B cell (primary cell): ENCODE results near the gene ACBD3. TPM values are rescaled to one million over a fixed set of nuclear protein-coding genes. Genes with fewer than 3 reads are reported as not detected.

Source experiments
- ATAC-seq: fragments of 200-7000 bp; cut with Tn5 transposase; one replicate; pipeline ENCODE4 v1.10.0; 2021; ENCODE audit warnings: low read depth, mild to moderate bottlenecking, moderate number of reproducible peaks, moderate library complexity
- CTCF ChIA-PET: fragments of 350-600 bp; sonication (Branson Sonifier 250); formaldehyde crosslinking; loops from one replicate; lab custom pipeline; 2021; ENCODE audit warnings: antibody characterized with exemption, inconsistent platforms; lab: Charles Lee
- POLR2A ChIA-PET: fragments of 350-600 bp; sonication (Branson Sonifier 250); formaldehyde crosslinking; loops from one replicate; lab custom pipeline; 2021; ENCODE audit warnings: antibody characterized with exemption; lab: Charles Lee
- DNase-seq: peaks from one replicate; pipeline ENCODE4 v3.0.0; 2013
- H2AFZ ChIP-seq: 2 replicates; pipeline ENCODE4 v1.6.1; 2012; ENCODE audit warnings: mild to moderate bottlenecking, low read depth, low read length; ENCODE audit not compliant: insufficient read depth, poor library complexity, severe bottlenecking
- H3K27ac ChIP-seq, 2 donors: 1 replicate in 1 of 2; 2 replicates in 1 of 2; pipeline ENCODE4 v1.5.1; 2012 to 2013; ENCODE audit warnings: low read length in 2 of 2, mild to moderate bottlenecking in 2 of 2, moderate library complexity in 1 of 2
- H3K27me3 ChIP-seq, 4 experiments: fragments of 200-600 bp in 1 of 4; sonication (generic) in 1 of 4; replicated peaks in 1 of 4; 1 replicate in 2 of 4; 2 replicates in 2 of 4; pipeline versions ENCODE4 v1.6.1 to v1.7.0; 2013 to 2016; ENCODE audit warnings: low read length in 3 of 4, mild to moderate bottlenecking in 2 of 4, mixed read lengths in 1 of 4, moderate library complexity in 1 of 4; ENCODE audit not compliant: insufficient read depth in 4 of 4, control insufficient read depth in 3 of 4; ENCODE audit errors: control extremely low read depth in 1 of 4
- H3K36me3 ChIP-seq, 2 experiments: replicated peaks in 1 of 2; 1 replicate in 1 of 2; 2 replicates in 1 of 2; pipeline versions ENCODE4 v1.6.1 to v1.7.1; 2013; ENCODE audit warnings: low read length in 1 of 2; ENCODE audit not compliant: insufficient read depth in 2 of 2, control insufficient read depth in 1 of 2; ENCODE audit errors: control extremely low read depth in 1 of 2, extremely low read depth in 1 of 2
- H3K4me1 ChIP-seq, 2 donors: fragments of 200-600 bp in 1 of 2; sonication (generic) in 1 of 2; 1 replicate in 1 of 2; 2 replicates in 1 of 2; pipeline versions ENCODE4 v1.5.1 to v1.6.1; 2013 to 2017; ENCODE audit warnings: low read length in 2 of 2; ENCODE audit not compliant: control insufficient read depth in 2 of 2, insufficient read depth in 2 of 2
- H3K4me2 ChIP-seq: replicated peaks from 2 replicates; pipeline ENCODE3; 2012; ENCODE audit warnings: mild to moderate bottlenecking, low read depth, low read length; ENCODE audit not compliant: poor library complexity, severe bottlenecking
- H3K4me3 ChIP-seq, 5 experiments: fragments of 200-600 bp in 1 of 5; sonication (generic) in 1 of 5; 1 replicate in 3 of 5; 2 replicates in 2 of 5; pipeline versions ENCODE4 v1.5.1 to v1.7.0; 2011 to 2016; ENCODE audit warnings: low read length in 4 of 5, mild to moderate bottlenecking in 4 of 5, low read depth in 2 of 5, control low read depth in 1 of 5, moderate library complexity in 1 of 5; ENCODE audit not compliant: insufficient read depth in 1 of 5; ENCODE audit errors: control extremely low read depth in 1 of 5, extremely low read depth in 1 of 5
- H3K79me2 ChIP-seq: fragments of 200-600 bp; sonication (generic); one replicate; pipeline ENCODE4 v1.6.0; 2016; ENCODE audit warnings: low read length; ENCODE audit not compliant: control insufficient read depth, insufficient read depth
- H3K9ac ChIP-seq: fragments of 200-600 bp; sonication (generic); 2 replicates; pipeline ENCODE4 v1.6.1; 2017; ENCODE audit warnings: mild to moderate bottlenecking, low read length, moderate library complexity
- H3K9me3 ChIP-seq, 3 donors: one replicate each; pipeline versions ENCODE4 v1.6.1 to v1.7.1; 2013; ENCODE audit warnings: low read length in 2 of 3; ENCODE audit not compliant: control insufficient read depth in 2 of 3, insufficient read depth in 1 of 3; ENCODE audit errors: control extremely low read depth in 1 of 3
- H4K20me1 ChIP-seq: 2 replicates; pipeline ENCODE4 v1.6.0; 2012; ENCODE audit warnings: mild to moderate bottlenecking, low read length; ENCODE audit not compliant: insufficient read depth, control insufficient read depth, poor library complexity, severe bottlenecking
- H3K27ac Mint-ChIP-seq: one replicate; pipeline ENCODE4 v1.8.0; 2021; ENCODE audit warnings: mixed read lengths
- H3K27me3 Mint-ChIP-seq: one replicate; pipeline ENCODE4 v1.8.0; 2021; ENCODE audit warnings: mixed read lengths
- H3K4me1 Mint-ChIP-seq: one replicate; pipeline ENCODE4 v1.8.0; 2021; ENCODE audit warnings: mixed read lengths
- H3K4me3 Mint-ChIP-seq: one replicate; pipeline ENCODE4 v1.8.0; 2021; ENCODE audit warnings: mixed read lengths
- H3K9me3 Mint-ChIP-seq: one replicate; pipeline ENCODE4 v1.8.0; 2022; ENCODE audit warnings: mixed read lengths; ENCODE audit not compliant: insufficient read depth
- EZH2 ChIP-seq: IDR thresholded peaks from 2 replicates; pipeline ENCODE4 v1.6.1; 2012; ENCODE audit warnings: borderline replicate concordance, low read depth, mild to moderate bottlenecking, moderate library complexity, low read length; ENCODE audit not compliant: insufficient read depth, poor library complexity, severe bottlenecking
- WGBS: methylation state at CpG from one replicate; pipeline ENCODE4 v1.1.5; 2013; ENCODE audit warnings: missing lambda C conversion rate; ENCODE audit not compliant: insufficient coverage; 5-methylcytosine and 5-hydroxymethylcytosine counted together
- intact Hi-C: fragments of 100-400 bp; cut with micrococcal nuclease; formaldehyde crosslinking; loops from one replicate; pipeline ENCODE4 v1.10.0; 2022
- polyA plus RNA-seq: library from polyadenylated mRNA; depleted of rRNA; stranded (reverse); fragments of >200 nt; gene quantifications from 2 replicates; pipeline ENCODE4 v1.2.3, GENCODE V29; 2012
- total RNA-seq, 2 donors: library from RNA; stranded (reverse); fragments of 120-200 nt in 1 of 2; gene quantifications; 1 replicate in 1 of 2; 2 replicates in 1 of 2; pipeline versions ENCODE4 v1.2.3 to v1.2.4, GENCODE V29; 2013 to 2022
- TF ChIP-seq, protein P1 (sequence below): fragments of 200-600 bp; IDR thresholded peaks from one replicate; pipeline ENCODE4 v1.8.0; 2022; ENCODE audit warnings: antibody characterized with exemption, mild to moderate bottlenecking

ACBD3 gene
- total and polyA plus RNA-seq, 2 donors (not counting 1 experiment from before 2014, with no cell fraction given) = 16.2 to 60.6 TPM

DNA sequence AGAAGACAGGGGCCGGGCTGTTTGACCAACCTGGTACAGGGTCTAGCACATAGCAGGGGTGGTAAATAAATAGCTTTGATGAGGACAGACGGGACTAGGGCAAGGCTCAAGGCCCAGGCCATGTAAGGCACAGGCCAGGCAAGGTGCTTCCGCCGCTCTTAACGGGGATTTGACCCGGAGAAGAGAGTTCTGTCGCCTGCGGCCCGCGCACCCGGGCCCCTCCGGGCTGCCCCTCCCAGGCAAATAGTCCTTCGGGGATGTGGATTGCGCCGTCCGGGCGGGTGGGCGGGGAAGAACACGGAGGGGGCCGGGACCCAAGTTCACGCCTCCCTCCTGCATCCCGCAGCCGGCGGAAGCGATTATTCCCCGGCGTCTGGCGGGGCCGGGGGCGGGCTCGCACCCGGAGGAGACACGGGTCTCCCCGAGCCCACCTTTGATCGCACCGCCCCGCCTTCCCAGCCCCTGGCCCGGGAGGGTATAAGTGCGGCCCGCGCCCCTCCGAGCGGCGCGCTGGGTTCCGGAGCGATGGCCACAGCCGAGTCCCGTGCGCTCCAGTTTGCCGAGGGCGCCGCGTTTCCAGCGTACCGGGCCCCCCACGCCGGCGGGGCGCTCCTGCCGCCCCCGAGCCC is 36.7 kb upstream of the ACBD3 start, which contains the start of gene MIXL1:
Gene MIXL1 (plus strand): TSS at position 508 of the 629 bp plus-strand sequence. CDS start 18 bp downstream, at position 526.
- TF ChIP-seq, protein P1, sequence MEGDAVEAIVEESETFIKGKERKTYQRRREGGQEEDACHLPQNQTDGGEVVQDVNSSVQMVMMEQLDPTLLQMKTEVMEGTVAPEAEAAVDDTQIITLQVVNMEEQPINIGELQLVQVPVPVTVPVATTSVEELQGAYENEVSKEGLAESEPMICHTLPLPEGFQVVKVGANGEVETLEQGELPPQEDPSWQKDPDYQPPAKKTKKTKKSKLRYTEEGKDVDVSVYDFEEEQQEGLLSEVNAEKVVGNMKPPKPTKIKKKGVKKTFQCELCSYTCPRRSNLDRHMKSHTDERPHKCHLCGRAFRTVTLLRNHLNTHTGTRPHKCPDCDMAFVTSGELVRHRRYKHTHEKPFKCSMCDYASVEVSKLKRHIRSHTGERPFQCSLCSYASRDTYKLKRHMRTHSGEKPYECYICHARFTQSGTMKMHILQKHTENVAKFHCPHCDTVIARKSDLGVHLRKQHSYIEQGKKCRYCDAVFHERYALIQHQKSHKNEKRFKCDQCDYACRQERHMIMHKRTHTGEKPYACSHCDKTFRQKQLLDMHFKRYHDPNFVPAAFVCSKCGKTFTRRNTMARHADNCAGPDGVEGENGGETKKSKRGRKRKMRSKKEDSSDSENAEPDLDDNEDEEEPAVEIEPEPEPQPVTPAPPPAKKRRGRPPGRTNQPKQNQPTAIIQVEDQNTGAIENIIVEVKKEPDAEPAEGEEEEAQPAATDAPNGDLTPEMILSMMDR = no peak
- no peak for TF ChIP-seq EZH2
- ATAC-seq (peak; percentile 42), DNase-seq (no peak)
- H3K9ac ChIP-seq = peak within 1 kb of the TSS; percentile 76
- H3K4me3 ChIP-seq = peak within 1 kb of the TSS in 4 of 5 experiments; percentile 49 to 65 (median 57)
- ChIA-PET POLR2A (interaction anchor here (0.6 to 0.9 kb wide), 2 partner anchors 86 to 127 kb away, joined by 4 to 8 read pairs; partner anchors contain the start of gene LIN9), CTCF (interaction anchor here (1.6 to 2.8 kb wide), 3 partner anchors 26 to 185 kb away, joined by 3 to 11 read pairs (median 11); partner anchors contain the start of gene PARP1)
- H2AFZ ChIP-seq = peak within 1 kb of the TSS; percentile 86
- no peaks in the 10 kb centered on the region for H3K9me3 ChIP-seq
- H4K20me1 ChIP-seq = no peaks in the 10 kb centered on the region
- peak within 1 kb of the TSS; percentile 53 for H3K27ac Mint-ChIP-seq
- H3K4me1 ChIP-seq = peaks cover 5 to 16% of the 10 kb centered on the region in 2 donors
- peaks cover 8% of the 10 kb centered on the region for H3K27me3 Mint-ChIP-seq
- H3K36me3 ChIP-seq = no peaks in the 10 kb centered on the region
- no peaks in the 10 kb centered on the region for H3K9me3 Mint-ChIP-seq
- no peak within 1 kb of the TSS for H3K27ac ChIP-seq
- peaks cover 8% of the 10 kb centered on the region for H3K4me1 Mint-ChIP-seq
- H3K4me3 Mint-ChIP-seq = peak within 1 kb of the TSS; percentile 92
- intact Hi-C loops = no loop called here
- 4% methylated on average over 62 of the region's 62 CpGs for WGBS
- no peaks in the 10 kb centered on the region for H3K79me2 ChIP-seq
- H3K4me2 ChIP-seq = peak within 1 kb of the TSS; percentile 97
- H3K27me3 ChIP-seq = peaks cover 0 to 28% (median 9%) of the 10 kb centered on the region in 4 experiments

DNA sequence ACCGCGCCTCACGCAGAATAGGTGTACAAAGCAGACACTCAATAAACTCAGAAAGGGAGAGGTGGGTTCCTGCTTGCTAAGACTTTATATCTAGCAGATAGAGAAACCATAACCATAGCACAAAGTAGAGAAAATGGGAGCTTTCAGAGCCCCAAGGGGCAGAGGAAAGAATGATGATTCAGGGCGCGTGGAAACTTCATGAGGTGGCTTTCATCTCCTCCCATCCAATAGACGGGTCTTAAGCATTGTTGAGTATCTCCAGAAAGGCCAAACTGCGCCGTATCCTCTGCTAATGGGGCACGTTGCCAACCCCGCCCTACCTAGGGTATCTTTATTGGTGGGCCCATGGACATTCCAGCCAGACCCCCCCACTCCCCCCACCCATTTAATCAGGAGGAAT is 36.1 kb upstream of the ACBD3 start:
- TF ChIP-seq, protein P1 = no peak
- no peaks in the 10 kb centered on the region for H4K20me1 ChIP-seq
- peaks cover 5 to 16% of the 10 kb centered on the region in 2 donors for H3K4me1 ChIP-seq
- H3K9ac ChIP-seq = no peak overlapping the region
- H3K4me2 ChIP-seq = no peak overlapping the region
- Mint-ChIP-seq H3K27me3 (peaks cover 8% of the 10 kb centered on the region), H3K4me3 (peak overlapping the region; percentile 55), H3K4me1 (peaks cover 8% of the 10 kb centered on the region), H3K9me3 (no peaks in the 10 kb centered on the region), H3K27ac (no peak overlapping the region)
- H3K27ac ChIP-seq = no peak overlapping the region
- CTCF ChIA-PET = interaction anchor here (0.7 to 2.8 kb wide), 3 partner anchors 25 to 185 kb away, joined by 3 to 11 read pairs (median 3); partner anchors contain the start of gene PARP1
- H2AFZ ChIP-seq = peak overlapping the region; percentile 86
- no peak for DNase-seq
- 94% methylated on average over 7 of the region's 10 CpGs for WGBS
- peaks cover 0 to 28% (median 9%) of the 10 kb centered on the region in 4 experiments for H3K27me3 ChIP-seq
- ATAC-seq = no peak
- no peak overlapping the region for H3K4me3 ChIP-seq
- H3K36me3 ChIP-seq = no peaks in the 10 kb centered on the region
- H3K79me2 ChIP-seq = no peaks in the 10 kb centered on the region
- intact Hi-C loops = no loop called here
- POLR2A ChIA-PET = interaction anchor here (0.6 to 0.9 kb wide), 2 partner anchors 86 to 127 kb away, joined by 4 to 8 read pairs; partner anchors contain the start of gene LIN9
- H3K9me3 ChIP-seq = no peaks in the 10 kb centered on the region
